D341Med (cell line): ENCODE measurements around the gene MRTFA.
"Not testable (repeated sequence)": the region's sequence is repeated elsewhere in the genome, so short reads cannot be mapped to it uniquely, and the experiment has no call there.

ENCODE experiments used
- DNase-seq: peaks from one replicate; pipeline ENCODE4 v3.0.0; 2012; ENCODE audit warnings: low spot score

MRTFA gene

DNA sequence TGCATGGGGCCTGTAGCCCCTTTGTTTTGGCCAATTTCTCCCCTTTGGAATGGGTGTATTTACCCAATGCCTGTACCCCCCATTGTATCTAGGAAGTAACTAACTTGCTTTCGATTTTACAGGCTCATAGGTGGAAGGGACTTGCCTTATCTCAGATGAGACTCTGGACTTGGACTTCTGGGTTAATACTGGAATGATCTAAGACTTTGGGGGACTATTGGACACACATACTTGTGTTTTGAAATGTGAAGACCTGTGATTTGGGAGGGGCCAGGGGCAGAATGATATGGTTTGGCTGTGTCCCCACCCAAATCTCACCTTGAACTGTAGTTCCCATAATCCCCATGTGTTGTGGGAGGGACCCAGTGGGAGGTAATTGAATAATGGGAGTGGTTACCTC is 82.5 kb downstream of the MRTFA start:
- DNase-seq = not testable (repeated sequence)

DNA sequence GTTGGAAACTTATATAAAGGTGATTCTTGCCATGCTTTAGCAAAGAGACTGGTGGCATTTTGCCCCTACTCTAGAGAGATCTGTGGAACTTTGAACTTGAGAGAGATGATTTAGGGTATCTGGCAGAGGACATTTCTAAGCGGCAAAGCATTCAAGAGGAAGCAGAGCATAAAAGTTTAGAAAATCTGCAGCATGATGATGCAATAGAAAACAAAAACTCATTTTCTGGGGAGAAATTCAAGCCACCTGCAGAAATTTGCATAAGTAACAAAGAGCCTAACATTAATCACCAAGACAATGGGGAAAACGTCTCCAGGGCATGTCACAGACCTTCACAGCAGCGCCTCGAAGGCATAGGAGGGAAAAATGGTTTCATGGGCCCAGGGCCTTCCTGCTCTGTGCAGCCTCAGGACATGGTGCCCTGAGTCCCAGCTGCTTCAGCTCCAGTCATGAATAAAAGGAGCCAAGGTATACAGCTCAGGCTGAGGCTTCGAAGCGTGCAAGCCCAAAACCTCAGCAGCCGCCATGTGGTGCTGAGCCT is 83.4 kb downstream of the MRTFA start:
- DNase-seq = no peak

DNA sequence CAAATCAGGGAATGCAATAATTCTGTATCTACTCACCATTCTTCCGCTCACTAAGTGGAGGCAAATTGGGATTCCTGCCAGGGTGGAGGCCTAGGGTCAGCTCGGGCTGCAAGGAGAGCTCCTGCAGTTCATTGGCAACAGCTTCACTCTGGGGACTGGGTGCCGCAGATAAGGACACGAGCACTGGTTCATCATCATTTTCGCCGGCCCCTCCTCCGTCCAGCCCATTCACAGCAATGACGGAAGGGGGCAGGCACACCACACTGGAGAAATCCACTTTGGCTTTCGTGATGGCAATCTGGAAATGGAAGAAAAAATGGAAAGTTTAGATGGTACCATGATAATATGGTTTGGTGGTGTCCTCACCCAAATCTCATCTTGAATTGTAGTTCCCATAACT is 84.4 kb downstream of the MRTFA start:
- DNase-seq = no peak

DNA sequence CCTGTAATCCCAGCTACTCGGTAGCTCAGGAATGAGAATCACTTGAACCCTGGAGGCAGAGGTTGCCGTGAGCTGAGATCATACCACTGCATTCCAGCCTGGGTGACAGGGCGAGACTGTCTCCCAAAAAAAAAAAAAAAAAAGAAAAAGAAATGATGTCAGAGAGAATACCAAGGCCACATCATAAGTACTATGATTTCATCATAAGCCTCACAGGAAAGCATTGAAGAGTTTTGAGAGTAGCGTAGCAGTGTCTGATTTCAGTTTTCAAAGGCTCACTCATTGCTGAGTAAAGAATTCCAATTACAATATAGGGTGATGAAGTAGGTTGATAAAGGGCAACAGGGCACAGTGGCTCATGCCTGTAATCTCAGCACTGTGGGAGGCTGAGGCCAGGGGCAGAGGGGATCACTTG is 88.8 kb downstream of the MRTFA start:
- DNase-seq = no peak

DNA sequence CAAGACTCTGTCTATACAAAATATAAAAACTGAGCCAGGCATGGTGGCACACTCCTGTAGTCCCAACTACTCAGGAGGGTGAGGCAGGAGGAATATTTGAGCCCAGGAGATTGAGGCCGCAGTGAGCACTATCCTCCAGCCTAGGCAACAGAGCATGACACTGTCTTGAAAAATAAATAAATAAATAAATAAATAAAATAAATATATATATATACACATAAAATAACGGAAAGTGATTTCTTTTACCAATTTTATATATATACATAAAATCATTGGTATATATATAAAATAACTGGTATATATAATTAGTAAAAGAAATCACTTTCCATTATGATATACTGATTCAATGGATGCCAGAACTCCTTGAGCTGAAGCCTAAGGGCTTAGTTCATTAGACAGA is 91.8 kb downstream of the MRTFA start:
- DNase-seq = no peak

DNA sequence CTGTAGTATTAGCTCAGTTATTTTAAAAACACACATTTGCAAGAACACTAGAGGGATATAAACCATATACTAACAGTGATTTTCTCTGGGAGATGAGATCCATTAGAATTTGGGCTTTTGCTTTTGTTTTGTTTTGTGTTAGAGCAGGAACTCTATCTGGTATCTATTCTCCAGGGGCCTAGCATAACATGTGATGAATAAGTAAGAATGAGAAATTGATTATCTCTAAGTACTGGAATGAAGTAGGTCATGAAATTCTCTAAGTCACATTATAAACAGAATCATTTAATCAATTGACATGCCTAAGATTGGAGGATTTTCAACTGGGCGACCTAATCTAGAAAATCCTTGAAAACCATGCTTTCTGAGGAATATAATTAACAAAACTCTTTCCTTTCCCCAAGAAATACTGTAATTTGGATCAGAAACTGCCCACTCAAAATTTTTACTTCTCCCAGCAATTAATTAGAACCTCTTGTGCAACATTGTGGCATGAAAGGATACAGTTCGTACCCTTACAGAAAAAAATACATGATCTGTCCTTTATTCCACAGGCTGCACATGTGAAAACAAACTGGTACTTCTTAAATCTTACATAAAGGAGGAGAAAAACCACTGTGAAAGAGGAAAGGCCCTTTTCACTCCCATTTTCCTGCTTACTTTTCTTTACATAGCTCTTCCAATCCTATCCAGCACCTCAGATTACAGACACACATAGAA is 93.5 kb downstream of the MRTFA start:
- no peak for DNase-seq

DNA sequence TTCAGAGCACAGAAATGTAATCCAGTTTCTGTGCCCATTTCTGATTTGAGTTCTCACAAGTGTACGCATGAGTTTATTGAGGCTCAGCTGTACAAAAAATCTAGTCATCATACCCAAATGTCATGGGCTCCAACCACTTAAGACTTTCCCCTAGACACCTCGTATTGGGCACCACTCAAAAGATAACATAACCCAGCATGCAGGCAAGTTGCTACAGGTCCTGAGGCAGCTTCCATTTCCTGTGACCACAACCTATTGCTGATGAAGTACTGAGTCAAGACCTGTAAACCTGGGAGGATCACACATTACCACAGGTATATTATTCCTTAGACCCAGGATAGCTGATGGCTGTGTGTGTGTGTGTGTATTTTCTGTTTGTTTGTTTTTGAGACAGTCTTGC is 95.2 kb downstream of the MRTFA start:
- no peak for DNase-seq

DNA sequence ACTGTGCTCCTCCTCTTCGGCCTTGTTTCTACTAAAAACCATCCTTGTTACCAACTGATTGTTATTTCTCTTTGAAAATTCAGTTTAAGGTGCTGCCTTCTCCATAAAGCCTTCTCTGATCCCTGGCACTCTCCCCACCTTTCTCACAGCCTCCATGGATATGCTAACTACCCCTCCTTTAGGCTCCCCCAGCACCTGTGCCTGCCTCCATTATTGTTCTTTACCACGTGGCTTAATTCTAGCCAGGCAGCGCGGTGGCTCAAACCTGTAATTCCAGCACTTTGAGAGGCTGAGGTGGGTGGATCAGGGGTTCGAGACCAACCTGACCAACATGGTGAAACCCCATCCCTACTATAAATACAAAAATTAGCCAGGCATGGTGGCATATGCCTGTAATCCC is 96.3 kb downstream of the MRTFA start:
- no peak for DNase-seq

DNA sequence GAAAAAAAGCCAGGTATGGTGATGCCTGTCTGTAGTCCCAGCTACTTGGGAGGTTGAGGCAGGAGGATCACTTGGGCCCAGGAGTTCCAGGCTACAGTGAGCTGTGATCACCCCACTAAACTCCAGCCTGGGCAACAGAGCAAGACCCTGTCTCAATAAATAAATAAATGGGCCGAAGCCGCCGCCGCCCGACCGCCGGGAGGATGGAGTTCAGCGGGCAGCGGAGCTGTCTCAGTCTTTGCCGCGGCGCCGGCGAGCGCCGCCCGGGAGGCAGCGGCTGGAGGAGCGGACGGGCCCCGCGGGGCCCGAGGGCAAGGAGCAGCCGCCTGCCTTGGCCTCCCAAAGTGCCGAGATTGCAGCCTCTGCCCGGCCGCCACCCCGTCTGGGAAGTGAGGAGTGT is 100.4 kb downstream of the MRTFA start:
- not testable (repeated sequence) for DNase-seq

DNA sequence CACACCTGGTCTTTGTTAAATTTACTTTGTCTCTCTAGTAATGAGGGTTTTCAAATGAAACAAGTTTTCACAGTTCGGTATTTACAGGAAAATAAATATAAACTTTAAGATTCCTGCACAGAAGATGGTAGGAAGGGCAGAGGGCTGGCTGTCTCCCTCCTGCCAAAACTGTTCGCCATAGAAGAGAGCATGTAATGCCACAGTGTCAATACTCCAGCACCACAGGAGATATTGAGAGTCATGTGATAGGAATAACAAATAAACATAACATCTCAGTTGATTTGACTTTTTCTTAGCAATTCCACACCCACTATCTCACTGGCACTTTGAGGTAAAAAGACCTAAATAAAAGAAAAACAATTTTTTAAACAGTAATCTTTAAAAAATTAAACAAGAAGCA is 100.9 kb downstream of the MRTFA start:
- no peak for DNase-seq

DNA sequence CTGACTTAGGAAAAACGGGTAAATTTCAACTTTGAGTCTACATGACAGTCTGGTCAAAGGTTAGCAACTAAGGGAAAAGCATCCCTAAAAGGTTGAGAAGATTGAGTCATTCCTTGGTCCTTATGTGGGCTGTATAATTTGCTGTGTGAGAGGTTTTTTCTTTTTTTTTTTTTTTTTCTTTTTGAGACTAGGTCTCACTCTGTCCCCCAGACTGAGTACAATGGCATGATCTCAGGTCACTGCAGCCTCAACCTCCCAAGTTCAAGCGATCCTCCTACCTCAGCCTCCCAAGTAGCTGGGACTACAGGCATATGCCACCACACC is 101.4 kb downstream of the MRTFA start:
- no peak for DNase-seq

DNA sequence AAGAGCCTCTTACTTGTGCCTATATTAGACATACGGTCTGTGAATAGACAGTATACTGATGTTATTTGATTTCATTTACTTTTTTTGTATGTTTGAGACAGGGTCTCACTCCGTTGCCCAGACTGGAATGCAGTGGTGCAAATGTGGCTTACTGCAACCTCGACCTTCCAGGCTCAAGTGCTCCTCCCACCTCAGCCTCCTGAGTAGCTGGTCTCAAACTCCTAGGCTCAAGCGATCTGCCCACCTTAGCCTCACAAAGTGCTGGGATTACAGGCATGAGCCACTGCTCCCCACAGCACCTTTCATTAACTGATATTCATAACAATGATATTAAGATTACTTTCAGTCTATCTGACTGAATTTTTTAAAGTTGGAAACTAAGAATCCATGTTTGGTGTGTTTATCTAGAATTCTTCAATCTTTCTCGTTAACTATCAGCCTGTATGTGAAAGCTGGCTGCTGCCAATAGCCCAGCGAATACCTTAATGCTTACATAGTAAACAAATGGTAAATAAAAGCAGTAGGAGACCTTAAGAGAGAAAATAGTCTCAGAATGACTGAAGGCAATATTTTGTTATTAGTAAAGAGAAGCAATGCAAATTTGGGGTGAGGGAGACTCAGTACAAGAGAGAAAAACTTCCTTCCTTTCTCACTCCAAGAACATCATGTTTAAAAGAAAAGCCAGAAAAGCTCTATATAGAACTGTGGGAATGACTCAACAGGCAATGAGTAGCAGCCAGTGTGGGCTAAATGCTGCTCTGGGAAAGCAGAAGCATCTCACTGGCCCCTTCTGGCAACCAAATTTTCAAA is 101.9 kb downstream of the MRTFA start:
- no peak for DNase-seq

DNA sequence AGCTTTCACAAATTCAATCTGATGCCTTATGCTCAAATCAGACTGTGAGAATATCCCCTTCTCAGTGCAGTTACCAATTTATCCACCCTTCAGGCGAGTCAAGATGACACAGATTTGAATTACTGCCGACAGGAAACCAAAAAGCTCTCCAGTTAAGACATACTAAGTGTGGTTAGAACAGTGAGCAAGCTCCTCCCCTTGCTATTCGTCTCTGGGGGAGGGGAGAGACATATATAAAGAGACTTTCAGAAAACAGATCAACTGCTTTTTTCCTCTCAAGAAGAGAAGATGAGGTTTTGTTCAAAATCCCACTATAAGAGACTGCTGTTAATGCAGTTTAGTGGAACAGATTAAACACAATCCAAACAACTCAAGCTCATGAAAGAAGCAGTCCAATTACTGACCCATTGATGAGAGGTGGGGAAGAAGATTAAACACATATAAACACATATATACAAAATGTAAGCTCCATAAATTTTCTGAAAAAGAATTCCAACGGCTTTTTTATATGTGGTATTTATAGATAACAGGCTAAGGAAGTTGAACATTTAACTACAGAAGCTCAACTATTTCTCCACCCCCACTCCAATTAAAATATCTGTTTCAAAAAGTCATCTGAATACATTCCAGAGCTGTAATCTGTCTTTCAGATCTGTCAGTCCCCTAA is 102.7 kb downstream of the MRTFA start:
- DNase-seq = no peak

DNA sequence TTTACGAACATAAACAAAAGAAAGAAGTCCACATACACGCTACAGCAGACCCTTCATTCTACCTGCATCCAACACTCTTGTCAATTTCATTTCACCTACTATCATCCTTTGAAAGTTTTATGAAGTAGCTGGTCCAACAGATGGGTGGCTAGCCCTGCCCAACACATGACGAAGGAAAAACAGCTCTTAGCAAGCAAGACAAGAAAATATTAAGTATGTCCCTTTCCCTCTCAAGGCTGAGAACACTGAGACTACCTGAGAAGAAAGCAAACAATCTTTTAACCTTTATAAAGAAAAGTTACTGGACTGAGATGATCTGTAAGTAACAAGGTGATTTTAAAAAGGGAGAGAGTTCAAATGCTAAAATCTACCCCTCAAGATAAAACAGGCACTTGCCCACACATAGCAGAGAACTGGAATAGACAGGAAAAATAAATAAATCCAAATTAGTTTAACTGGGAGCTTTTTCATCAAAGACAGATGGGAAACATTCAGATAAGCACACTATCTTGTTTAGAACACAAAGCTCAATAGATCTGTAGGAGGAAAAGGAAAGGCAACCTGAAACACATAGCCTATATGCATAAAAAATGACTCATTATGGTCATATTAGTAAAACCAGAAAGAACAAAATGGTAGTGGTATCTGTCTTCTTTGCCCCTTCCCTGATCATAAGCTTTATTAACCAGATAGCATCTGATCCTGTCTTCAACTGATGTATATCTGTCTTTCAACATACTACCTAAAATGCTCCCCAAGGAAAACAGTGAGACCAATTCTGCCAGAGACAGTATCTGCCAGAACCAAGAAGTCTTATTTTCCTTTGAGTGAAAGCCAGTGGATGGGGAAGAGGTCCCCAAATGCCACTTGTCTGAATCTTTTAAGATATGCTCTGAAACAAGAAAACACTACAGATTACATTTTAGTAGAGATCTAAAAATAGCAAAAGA is 104.3 kb downstream of the MRTFA start:
- no peak for DNase-seq

DNA sequence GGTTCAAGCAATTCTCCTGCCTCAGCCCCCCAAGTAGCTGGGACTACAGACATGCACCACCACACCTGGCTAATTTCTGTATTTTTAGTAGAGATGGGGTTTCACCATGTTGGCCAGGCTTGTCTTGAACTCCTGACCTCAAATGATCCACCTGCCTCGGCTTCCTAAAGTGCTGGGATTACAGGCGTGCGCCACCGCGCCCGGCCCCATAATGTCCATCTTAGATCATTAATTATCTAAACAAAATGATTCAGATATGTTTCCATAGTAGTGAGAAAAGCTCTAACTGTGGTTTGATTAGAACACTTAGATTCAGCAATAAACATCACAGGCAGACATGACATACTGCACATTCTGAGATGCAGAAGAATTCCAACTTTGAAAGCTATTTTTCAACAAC is 106.1 kb downstream of the MRTFA start:
- not testable (repeated sequence) for DNase-seq

DNA sequence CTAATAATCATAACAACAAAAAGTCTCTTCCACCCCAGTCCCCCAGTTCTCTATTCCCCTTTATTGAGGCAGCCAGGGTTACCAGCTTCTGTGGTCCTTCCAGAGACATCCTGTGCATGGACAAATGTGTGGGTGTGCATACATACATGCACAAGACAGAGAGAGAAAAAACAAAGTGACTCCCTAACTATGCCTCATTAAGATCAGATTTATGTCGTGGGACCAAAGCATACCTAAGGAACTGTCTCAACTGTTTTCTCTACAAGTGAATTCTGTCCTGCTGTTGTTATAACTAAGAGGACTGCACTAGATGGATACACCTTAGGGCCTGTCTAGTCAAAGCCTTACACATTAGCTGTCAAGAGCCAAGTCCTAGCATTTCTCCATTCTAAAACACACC is 106.7 kb downstream of the MRTFA start:
- DNase-seq = no peak

DNA sequence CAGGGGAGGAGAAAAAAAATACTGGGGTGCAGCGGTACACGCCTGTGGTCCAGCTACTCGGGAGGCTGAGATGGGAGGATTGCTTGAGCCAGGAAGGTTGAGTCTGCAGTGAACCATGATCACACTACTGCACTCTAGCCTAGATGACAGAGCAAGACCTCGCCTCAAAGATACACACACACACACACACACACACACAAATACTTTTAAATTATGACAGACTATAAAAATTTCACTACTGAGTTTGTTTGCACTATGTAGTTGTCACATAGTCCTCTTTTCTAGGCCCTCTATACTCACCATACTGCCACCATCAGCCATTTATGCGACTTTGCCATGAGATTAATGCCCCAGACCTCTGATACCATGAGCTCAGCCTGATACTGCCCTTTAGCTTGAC is 109.6 kb downstream of the MRTFA start:
- no peak for DNase-seq

DNA sequence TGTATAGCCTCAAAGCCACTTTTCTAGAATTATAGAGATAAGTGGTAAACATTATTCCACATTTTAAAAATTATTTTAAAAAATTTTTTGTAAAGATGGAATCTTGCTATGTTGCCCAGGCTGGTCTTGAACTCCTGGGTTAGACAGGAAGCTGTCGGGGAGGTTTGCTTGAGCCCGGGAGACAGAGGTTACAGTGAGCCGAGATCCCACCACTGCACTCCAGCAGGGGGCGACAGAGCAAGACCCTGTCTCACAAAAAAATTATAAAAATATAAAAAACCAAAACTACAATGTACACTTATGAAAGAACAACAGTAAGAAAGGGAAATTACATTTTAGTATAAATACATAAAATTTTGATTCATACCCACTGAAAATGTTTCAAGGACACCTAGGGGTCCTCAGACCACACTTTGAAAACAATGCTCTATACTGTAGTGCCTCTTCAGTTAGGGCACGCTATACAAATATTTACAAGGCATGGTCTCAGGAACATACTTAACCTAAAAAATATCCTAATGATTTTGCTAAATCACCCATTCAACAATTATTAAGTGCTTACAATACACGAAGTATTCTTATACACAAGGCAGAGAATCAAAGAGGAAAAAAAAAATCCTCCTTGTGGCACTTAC is 111.2 kb downstream of the MRTFA start:
- DNase-seq = no peak

DNA sequence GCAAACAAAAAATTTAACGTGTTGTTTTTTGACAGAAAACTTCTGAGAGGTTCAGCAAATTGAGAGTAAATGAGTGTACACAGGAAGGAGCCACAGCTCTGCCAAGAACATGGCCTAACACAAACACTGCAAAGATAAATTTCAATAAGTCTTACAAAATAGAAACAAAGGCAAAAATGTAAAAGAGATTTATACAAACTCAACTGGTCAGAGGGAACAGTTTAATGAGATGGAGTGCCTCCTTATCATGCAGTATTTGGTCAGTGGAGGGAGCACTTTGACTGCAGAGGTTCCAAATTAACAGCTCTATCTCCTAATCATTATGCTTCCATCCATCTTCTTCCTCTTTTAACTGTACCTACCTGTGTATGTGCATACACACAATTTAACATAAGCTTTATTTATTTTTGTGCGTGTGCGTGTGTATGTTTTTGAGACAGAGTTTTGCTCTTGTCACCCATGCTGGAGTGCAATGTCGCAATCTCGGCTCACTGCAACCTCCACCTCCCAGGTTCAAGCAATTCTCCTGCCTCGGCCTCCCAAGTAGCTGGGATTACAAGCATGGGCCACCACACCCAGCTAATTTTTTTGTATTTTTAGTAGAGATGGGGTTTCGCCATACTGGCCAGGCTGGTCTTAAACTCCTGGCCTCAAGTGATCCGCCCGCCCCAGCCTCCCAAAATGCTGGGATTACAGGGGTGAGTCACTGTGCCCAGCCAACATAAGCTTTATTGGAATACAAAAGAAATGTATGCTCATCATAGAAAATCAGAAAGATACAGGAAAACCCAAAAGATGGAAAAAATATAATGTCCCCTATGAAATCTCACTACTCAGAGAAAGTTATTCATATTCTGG is 111.9 kb downstream of the MRTFA start:
- no peak for DNase-seq

DNA sequence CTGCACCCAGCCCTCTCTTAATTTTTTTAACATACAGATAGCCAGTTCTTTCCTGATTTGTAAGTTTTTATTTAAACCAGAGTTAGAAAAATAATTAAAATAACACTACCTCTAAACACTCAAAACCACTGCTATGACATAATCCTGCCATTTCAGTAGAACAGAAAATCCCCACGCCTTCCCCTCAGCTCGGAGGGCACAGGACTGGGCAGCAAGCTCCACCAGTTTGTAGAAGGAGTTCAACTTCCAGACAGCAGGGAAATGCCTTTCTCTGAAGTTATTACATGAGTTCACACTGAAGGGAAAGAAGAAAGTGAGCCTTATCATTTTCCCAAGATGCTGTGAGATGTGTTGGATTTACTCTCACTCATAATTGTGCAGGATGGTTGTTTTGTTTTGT is 114.4 kb downstream of the MRTFA start:
- DNase-seq = no peak
